Coronary artery (tissue), 2 donors: ENCODE data around the gene PTCD1.

ENCODE experiments used
- DNase-seq: peaks from one replicate; pipeline ENCODE4 v3.0.0-alpha.2; 2017; ENCODE audit warnings: low spot score
- H3K27ac ChIP-seq, 2 donors: fragments of 200-600 bp; sonication (generic); one replicate each; pipeline ENCODE4 v1.5.1; 2016 to 2019
- H3K4me3 ChIP-seq: fragments of 200-600 bp; sonication (generic); 2 replicates; pipeline ENCODE4 v1.5.1; 2016; ENCODE audit warnings: mild to moderate bottlenecking, moderate library complexity
- CTCF ChIP-seq: fragments of 200-600 bp; sonication (generic); IDR thresholded peaks from one replicate; pipeline ENCODE4 v1.5.1; 2019; ENCODE audit warnings: antibody characterized with exemption

The PTCD1 gene

DNA sequence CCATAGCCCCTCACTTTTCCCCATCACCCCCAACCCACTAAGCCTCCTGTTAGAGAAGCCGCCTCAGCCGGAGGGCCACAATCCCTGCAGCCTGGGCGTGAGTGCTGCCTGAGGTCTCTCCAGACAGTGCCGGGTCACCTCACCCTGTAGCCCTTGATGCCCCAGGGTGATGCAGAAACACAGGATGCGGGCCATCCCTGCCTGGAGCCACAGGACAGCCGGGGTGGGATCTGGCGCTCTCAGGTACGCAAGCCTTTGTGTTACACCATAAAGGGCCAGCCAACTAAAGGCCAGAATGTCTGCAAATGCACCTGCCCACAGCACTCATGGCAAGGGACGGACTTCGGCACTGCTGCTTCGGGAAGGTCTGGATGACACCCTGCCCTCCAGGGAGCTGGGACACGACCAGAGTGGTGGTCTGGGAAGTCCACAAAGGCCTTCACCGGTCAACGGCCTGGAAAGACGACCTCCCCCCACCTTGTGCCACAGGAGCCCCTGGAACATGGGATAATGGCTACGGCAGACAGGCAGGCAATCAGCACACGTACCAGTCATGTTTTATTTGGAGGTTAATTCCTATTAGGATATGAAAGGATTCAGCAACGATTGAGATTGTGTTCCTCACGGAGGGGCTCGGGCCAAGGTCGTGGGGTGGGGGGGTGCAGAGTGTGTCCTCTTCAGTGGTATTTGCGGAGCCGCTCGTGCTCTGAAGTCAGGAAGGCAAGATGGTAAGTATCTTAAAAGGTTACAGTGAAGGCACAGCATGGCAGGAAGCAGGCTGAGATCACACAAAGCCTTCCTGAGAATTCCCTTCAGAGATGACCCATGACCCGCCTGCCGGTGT, 19.3 kb upstream of the PTCD1 start:
- no peak overlapping the region for H3K27ac ChIP-seq
- H3K4me3 ChIP-seq: no peak overlapping the region
- TF ChIP-seq CTCF: no peak
- DNase-seq: no peak

DNA sequence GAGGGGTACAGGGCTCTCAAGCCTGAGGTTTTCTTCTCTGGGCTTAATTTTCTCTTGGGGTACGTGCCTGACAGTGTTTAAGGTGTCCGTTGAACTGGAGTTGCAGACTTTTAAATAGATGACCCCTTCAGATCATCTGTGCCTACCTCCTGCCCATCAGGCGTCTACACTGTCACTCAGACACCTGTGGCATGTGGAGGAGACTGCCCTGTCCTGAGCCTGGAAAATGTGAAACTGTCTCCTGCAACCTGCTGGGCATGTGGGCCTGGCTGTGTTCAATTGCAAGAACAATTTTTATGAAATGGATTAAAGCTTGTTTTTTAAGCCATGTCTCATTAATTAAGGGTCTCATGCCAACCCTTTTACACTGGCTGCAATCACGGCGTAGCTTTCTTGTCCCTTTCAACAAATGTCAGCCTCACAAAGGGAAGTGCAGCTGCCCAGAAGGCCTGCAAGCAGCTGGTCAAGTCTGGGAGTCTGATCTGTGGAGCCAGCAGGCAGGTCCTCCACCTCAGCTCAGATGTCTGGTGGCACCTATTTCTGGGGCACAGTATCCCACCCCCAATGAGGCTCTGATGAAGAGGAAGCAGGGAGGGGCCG, 18.6 kb upstream of the PTCD1 start:
- H3K27ac ChIP-seq: no peak overlapping the region

DNA sequence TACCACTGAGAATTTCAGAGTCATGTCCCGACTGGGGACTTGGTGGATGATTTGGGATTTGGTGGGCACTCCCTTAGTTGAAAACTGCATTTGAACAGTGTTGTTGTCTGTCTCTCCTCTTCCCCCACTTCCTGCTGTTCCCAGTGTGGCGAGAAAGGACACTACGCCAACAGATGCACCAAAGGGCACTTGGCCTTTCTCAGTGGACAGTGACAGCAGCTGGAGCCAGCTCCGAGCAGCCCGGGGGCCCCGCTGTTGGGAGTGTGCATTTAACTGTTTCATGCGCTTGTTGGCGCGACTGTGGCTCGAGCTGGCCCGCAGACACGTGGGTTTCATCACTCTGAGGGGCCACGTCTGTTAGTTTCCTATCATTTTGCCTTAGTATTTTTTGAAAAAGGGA, 17.7 kb upstream of the PTCD1 start:
- no peak for TF ChIP-seq CTCF
- Histone ChIP-seq H3K27ac (no peak overlapping the region), H3K4me3 (no peak overlapping the region)
- no peak for DNase-seq

More for the DNA sequence above, 18.6 kb upstream of the PTCD1 start:
- no peak overlapping the region for H3K4me3 ChIP-seq
- DNase-seq: no peak
- no peak for TF ChIP-seq CTCF

GRCh38 chr7:99455874-99456273, 17.3 kb upstream of the PTCD1 start:
- Histone ChIP-seq H3K27ac (no peak overlapping the region), H3K4me3 (no peak overlapping the region)
- no peak for DNase-seq
- TF ChIP-seq CTCF: no peak

GRCh38 chr7:99453105-99453504, 14.5 kb upstream of the PTCD1 start:
- Histone ChIP-seq H3K27ac (no peak overlapping the region), H3K4me3 (no peak overlapping the region)
- DNase-seq: no peak
- TF ChIP-seq CTCF: no peak

- Histone ChIP-seq H3K4me3 (no peak overlapping the region), H3K27ac (no peak overlapping the region)
- TF ChIP-seq CTCF: no peak
- no peak for DNase-seq
Measured at GRCh38 chr7:99452541-99452940, 13.9 kb upstream of the PTCD1 start.

- no peak overlapping the region for H3K27ac ChIP-seq
- H3K4me3 ChIP-seq: no peak overlapping the region
- TF ChIP-seq CTCF: no peak
- DNase-seq: no peak
Measured at GRCh38 chr7:99451936-99452335, 13.3 kb upstream of the PTCD1 start.
